CD4-positive, alpha-beta T cell treated with Interleukin-1 beta for 1 hour (primary cell): Measurements from ENCODE around the gene SLX1B.
A peak's percentile ranks its signal among the peaks of the same experiment; 100 is the strongest.
"Not testable (repeated sequence)": the region's sequence is repeated elsewhere in the genome, so short reads cannot be mapped to it uniquely, and the experiment has no call there.

ENCODE experiments used
- DNase-seq, 2 donors: peaks; one replicate each; pipeline ENCODE4 v3.0.0-alpha.2; 2020 to 2022

SLX1B gene

GRCh38 chr16:29454269-29454668 is at the start of gene SLX1B, which contains the start of gene BOLA2:
TSS of gene SLX1B (plus strand) at chr16:29454533.
TSS of gene BOLA2 (minus strand) at chr16:29454351. CDS start at chr16:29454253, 98 bp downstream.
- not testable (repeated sequence) for DNase-seq

DNA sequence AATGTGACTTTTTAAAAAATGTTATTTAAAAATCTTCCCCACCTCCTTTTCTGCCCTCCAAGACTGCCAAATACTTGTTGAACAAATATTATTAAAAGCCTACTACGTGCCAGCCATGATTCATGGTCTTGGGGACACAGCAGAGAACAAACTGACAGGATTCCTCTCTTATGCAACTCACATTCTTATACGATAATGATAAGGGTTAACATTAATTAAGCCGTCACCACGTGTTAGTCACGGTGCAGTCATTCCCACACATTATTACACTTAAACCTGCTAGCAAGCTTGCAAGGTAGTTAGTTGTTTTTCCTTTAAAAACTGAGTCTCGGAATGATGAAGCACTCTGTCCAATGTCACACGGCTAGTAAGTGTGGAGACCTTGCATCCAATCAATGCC is 49.1 kb upstream of the SLX1B start:
- DNase-seq: not testable (repeated sequence)

DNA sequence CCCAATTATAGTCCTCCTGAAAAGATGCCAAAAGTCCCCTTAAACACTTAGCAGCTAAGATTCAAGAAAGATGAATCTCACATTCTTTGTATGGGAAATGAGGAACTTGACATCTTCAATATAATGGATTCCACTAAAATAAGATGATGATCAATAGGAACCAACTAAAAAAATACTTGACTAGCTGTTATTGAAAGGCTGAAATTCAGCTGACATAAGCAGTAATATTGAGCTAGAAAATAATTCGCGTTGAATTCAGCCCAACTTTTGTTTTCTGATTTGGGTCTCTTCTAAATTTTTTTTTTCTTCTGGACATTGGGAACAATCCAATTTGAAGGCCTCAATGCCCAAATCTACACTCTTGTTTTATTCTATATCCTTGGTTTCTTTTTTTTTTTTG is 30.7 kb upstream of the SLX1B start:
- not testable (repeated sequence) for DNase-seq

DNA sequence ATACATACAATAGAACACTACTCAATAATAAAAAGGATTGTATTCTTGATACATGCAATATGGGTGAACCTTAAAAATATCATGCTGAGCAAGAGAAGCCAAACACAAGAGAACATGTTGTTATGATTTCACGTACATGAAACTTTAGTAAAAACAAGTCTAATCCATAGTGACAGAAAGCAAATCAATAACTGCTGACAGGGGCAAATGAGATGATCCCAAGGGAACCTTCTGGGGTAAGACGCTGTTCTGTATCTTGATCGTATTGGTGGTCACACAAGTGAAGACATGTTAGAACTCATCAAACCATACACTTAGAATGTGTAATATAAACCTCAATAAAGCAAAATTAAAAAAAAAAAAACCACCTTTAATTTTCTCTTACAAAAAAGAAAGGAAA is 28.9 kb upstream of the SLX1B start:
- DNase-seq: not testable (repeated sequence)

- not testable (repeated sequence) for DNase-seq
Observed at GRCh38 chr16:29453754-29454153, 579 bp upstream of the SLX1B start.

GRCh38 chr16:29454828-29455227 is 495 bp downstream of the SLX1B start:
- DNase-seq: not testable (repeated sequence)

DNA sequence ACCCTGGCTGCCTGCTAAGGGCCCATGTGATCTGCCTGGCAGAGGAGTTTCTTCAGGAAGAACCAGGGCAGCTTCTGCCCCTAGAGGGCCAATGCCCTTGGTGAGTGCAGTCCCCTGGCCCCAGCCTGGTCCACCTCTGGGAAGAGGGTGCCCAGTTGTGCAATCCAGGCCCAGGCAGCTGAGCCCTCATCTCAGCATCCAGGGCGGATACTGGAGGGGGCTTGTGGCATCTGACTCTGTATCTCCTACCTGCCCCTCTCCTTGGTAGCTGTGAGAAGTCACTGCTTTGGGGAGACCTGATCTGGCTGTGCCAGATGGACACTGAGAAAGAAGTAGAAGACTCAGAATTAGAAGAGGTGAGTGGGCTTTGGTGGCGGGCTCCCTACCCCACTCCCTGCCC is 3.3 kb downstream of the SLX1B start:
- DNase-seq: not testable (repeated sequence)

GRCh38 chr16:29459706-29460646 is 5.6 kb downstream of the SLX1B start, which contains the start of gene SULT1A4:
TSS of gene SULT1A4 (plus strand) at chr16:29459913. CDS start at chr16:29461386, 1,473 bp downstream.
- DNase-seq: not testable (repeated sequence)

- DNase-seq: not testable (repeated sequence)
Observed at GRCh38 chr16:29460647-29461030, 6.3 kb downstream of the SLX1B start.

DNA sequence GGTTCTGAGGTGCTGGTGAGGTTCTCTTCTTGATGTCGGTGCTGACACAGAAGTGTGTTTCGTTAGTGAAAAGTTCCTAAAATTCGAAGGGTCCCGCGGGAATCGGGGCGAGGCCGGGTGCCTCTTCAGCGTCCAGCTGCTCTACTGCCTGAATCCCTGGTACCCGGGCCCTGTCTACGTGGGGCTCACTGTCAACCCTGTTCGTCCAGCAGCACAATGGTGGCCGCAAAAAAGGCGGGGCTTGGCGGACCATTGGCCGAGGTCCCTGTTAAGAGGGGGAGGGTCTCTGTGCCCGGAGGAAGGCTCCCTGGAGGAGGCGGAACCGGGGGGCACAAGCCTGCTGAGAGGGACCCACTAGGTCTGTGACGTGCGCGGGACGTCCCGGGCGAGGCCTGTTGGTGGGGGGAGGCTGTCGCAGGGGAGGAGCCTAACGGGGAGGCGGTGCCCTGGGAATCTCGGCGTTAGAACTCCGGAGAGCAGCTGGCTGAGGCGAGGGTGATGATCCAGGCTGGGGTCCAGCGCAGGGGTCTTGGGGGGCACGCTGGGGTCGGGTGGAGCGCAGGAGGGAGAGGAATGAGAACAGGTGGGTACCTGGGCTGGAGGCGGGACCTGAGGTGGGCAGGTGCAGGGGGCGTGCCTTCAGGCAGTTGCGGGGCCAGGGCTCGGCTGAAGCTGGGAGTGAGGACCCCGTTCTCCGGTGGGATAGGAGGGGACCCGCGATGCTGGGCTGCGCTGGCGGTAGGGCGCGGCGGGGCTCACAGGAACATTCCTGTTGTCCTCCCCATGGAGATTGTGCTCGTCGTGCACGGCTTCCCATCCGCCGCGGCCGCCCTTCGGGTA is 11.9 kb downstream of the SLX1B start:
- not testable (repeated sequence) for DNase-seq

DNA sequence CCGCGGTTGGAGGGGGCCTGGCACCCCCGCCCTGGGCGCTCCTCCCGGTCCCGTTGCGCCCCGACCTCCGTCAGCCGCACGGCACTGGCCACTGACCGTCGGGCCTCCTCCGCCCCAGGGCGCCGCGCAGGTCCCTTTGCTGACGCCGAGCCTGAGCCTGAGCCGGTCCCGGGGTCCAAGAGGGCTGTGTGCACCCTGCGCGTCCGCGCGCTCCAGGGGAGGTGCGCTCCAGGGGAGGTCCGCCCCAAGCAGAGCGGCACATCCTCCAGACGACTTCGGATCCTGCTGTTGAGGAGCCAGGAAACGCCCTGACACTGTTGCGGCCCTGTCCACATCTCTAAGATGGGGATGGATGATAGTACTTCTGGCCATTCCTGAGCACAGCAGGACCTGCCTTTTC is 12.6 kb downstream of the SLX1B start:
- not testable (repeated sequence) for DNase-seq

- not testable (repeated sequence) for DNase-seq
Observed at GRCh38 chr16:29467654-29468366, 13.5 kb downstream of the SLX1B start.

DNA sequence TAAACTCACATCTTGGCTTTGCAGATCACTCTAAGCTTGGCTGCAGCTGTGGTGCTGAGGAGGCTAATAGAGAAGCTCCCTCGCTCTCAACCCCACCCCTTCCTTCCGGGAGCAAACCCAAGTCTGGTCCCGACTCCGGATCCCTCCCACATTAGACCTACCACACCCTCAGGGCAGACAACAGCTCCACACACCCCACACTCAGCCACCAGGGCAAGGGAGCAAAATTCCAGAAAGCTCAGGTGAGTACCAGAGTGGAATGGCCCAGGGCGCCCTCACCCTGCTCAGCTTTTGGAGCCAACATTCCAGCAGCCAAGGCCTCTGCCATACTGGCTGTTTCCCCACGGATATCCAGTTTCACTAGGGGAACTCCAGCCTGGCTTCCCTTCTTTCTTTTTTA is 15.3 kb downstream of the SLX1B start:
- peak; percentile 40 to 70 for DNase-seq

DNA sequence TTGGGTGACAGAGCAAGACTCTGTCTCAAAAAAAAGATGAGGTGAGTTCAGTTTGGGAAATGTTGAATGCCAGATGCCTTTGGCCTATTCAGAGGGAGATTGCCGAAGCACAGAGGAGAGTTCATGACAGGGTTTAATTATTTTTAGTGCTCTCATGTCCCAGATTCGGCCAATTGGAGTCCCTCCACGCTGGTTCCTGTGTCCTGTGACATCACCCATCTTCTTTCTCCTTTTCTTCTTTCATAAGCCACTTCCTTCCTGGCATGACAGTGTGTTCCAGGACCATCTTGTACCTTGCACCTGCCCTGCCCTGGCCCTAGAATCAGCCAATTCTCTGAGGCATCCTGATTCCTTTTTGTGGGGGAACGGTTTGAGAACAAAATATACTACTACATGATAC is 17.7 kb downstream of the SLX1B start:
- not testable (repeated sequence) for DNase-seq

DNA sequence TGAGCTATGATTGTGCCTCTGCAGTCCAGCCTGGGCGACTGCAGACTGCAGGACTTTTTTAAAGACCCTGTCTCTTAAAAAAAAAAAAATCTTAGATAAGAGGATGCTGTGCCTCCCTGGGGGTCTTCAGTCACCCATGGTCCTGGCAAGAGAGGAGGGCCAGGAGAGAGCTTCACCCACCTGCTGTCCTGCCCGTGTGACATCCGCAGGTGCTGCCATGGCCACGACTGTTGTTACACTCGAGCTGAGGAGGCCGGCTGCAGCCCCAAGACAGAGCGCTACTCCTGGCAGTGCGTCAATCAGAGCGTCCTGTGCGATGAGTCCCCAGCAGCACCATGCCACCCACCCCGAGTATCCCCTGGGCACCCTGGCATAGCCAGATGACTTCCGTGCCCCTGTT is 27.9 kb downstream of the SLX1B start:
- not testable (repeated sequence) for DNase-seq

GRCh38 chr16:29506308-29506707 is 52.0 kb downstream of the SLX1B start, which contains the start of gene NPIPB12:
TSS of gene NPIPB12 (minus strand) at chr16:29506408.
- DNase-seq: not testable (repeated sequence)
